Left lung (tissue), 10 donors: Measurements from ENCODE around the gene CEP131. TPM values are rescaled to one million over a fixed set of nuclear protein-coding genes. Genes with fewer than 3 reads are reported as not detected.
A peak's percentile ranks its signal among the peaks of the same experiment; 100 is the strongest.

Experiments used
- ATAC-seq: fragments of 200-7000 bp; cut with Tn5 transposase; one replicate; pipeline ENCODE4 v1.9.1; 2020; ENCODE audit warnings: moderate library complexity
- DNase-seq, 4 donors: peaks; one replicate each; pipeline ENCODE4 v3.0.0-alpha.2; 2013 to 2020
- H3K27ac ChIP-seq, 2 donors: fragments of 200-600 bp; sonication (generic) in 1 of 2; one replicate each; pipeline versions ENCODE4 v1.5.0 to v1.8.0; 2020 to 2021
- H3K27me3 ChIP-seq, 2 donors: fragments of 200-600 bp; sonication (generic) in 1 of 2; one replicate each; pipeline versions ENCODE4 v1.5.0 to v1.8.0; 2020 to 2021
- H3K36me3 ChIP-seq, 2 donors: fragments of 200-600 bp; sonication (generic) in 1 of 2; one replicate each; pipeline versions ENCODE4 v1.5.0 to v1.8.0; 2020 to 2021
- H3K4me1 ChIP-seq, 2 donors: fragments of 200-600 bp; one replicate each; pipeline ENCODE4 v1.8.0; 2021
- H3K4me3 ChIP-seq, 2 donors: fragments of 200-600 bp; sonication (generic) in 1 of 2; one replicate each; pipeline versions ENCODE4 v1.5.0 to v1.8.0; 2020 to 2021; ENCODE audit warnings: mild to moderate bottlenecking in 1 of 2
- H3K9me3 ChIP-seq, 2 donors: fragments of 200-600 bp; sonication (generic) in 1 of 2; one replicate each; pipeline versions ENCODE4 v1.5.0 to v1.8.0; 2020 to 2021
- intact Hi-C, 2 donors: fragments of 100-400 bp; cut with DNase I; formaldehyde crosslinking; loops; one replicate each; pipeline versions ENCODE4 v1.11.2 to v1.14.2; 2022
- polyA plus RNA-seq, 6 donors: library from polyadenylated mRNA; unstranded; fragments of 120-200 nt; gene quantifications; one replicate each; pipeline ENCODE4 v1.2.1, GENCODE V29; 2013; ENCODE audit not compliant: insufficient read length in 6 of 6
- total RNA-seq, 2 donors: library from RNA; stranded (reverse); fragmentation: NEBNext Ultra II Directional; extraction: Animal tissue kit (Norgen Biotek cat#: 25700); gene quantifications; one replicate each; pipeline ENCODE4 v1.2.1, GENCODE V29; 2021
- TF ChIP-seq, protein P1 (sequence below), 2 donors: fragments of 200-600 bp; sonication (generic) in 1 of 2; IDR thresholded peaks; one replicate each; pipeline versions ENCODE4 v1.5.0 to v1.8.0; 2021; ENCODE audit warnings: antibody characterized with exemption in 2 of 2
- donor health status: DM: no; HTN: yes; CAD: no.
- donor health status: DM: no; HTN: no; CAD: no.

The CEP131 gene
- total and polyA plus RNA-seq, 8 donors = 7.7 to 21.0 (median 16.9) TPM

DNA sequence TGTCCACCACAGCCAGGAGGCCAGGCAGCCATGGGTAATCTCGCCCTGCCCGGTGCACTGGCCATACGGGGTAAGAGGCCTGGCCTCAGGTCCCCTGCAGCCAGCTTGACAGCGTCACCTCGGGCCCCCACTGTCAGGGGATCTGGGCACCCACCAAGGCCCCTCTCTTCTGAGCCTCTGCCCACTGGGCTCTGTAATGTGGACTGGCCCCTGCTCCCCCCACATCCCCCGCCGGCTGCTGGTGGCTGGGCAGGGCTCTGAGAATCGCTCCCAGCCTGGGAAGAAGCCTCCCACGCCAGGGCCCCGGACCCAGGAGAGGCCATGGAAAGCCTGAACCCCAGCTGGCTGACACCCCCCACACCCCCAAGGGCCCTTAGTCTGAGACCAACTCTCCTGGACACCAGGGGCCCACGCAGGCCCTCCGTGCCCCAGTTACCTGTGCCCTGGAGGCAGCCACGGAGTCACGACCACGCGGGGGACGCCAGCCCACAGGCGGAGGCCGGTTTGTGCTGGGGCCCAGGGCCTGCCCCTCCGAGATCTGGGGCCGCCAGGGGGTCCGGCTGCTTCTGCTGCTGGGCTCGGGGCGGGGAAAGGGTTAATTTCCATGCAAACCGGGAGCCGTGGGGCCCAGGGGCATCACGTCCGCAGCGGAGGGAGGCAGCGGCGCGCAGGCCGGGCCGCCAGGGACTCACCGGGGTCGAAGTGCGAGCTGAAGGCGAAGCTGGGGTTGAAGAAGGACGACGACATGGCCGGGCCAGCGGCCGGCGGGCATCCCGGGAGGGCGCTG is 57.3 kb downstream of the CEP131 start, which contains the start of gene PVALEF:
Gene PVALEF, plus strand, starts transcription at position 262 of the 787 bp plus-strand sequence. CDS start 15,720 bp downstream, outside the sequence.
- H3K4me1 ChIP-seq = peaks cover 0 to 15% of the 10 kb centered on the region in 2 donors
- ATAC-seq = peak; percentile 14
- DNase-seq = peak in 3 of 4 donors; percentile 16 to 82 (median 40)
- peaks cover 18 to 53% of the 10 kb centered on the region in 2 donors for H3K27me3 ChIP-seq
- H3K4me3 ChIP-seq = peak within 1 kb of the TSS in 1 of 2 donors; percentile 9
- H3K36me3 ChIP-seq = no peaks in the 10 kb centered on the region
- no peak within 1 kb of the TSS for H3K27ac ChIP-seq
- TF ChIP-seq, protein P1, sequence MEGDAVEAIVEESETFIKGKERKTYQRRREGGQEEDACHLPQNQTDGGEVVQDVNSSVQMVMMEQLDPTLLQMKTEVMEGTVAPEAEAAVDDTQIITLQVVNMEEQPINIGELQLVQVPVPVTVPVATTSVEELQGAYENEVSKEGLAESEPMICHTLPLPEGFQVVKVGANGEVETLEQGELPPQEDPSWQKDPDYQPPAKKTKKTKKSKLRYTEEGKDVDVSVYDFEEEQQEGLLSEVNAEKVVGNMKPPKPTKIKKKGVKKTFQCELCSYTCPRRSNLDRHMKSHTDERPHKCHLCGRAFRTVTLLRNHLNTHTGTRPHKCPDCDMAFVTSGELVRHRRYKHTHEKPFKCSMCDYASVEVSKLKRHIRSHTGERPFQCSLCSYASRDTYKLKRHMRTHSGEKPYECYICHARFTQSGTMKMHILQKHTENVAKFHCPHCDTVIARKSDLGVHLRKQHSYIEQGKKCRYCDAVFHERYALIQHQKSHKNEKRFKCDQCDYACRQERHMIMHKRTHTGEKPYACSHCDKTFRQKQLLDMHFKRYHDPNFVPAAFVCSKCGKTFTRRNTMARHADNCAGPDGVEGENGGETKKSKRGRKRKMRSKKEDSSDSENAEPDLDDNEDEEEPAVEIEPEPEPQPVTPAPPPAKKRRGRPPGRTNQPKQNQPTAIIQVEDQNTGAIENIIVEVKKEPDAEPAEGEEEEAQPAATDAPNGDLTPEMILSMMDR (IDR thresholded peaks at IDR 0.05) = no peak
- intact Hi-C loops = no loop called here
- no peaks in the 10 kb centered on the region for H3K9me3 ChIP-seq

DNA sequence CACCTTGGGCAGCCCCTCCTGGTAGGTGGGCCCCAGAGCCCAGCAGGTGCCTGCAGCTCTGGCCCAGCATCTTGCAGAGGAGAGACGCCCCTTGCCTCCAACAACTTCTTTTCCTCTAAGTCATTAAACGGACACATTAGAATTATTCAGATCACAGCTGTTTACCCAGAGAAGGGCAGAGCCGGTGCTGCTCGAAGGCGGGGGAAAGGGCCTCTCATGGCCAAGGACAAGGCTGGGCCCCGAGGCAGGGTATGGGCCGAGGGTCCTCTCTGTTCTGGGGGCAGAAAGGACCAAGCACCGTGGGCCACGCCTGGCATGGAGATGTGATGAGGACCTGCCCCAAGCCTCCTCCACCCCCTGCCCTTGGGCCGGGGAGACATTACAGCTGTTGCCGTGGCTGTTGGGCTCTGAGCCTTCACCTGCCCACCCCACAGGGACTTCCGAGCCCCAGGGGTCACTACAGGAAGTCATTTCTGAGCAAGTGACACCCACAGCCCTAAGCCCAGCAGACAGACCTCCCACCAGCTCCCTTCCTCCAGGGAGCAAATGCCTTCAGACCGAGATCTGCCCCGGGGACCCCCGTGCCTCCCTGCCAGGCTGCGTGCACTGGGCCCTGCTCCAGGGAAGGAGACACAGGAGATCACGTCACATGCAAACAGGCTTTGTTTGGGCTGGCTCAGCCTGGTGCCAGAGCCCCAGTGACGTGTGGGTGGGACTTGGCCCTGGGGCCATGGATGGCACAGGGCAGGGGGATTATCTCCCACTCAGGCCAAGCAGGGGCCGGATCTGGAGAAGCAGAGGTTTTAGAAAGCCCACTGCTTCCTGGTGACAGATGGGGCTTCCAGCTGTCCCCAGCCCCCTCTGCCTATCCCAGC is 58.2 kb downstream of the CEP131 start:
- intact Hi-C loops = no loop called here
- Histone ChIP-seq H3K27ac (no peak overlapping the region), H3K9me3 (no peaks in the 10 kb centered on the region), H3K4me3 (no peak overlapping the region), H3K36me3 (no peaks in the 10 kb centered on the region), H3K4me1 (peaks cover 0 to 21% of the 10 kb centered on the region in 2 donors), H3K27me3 (peaks cover 18 to 53% of the 10 kb centered on the region in 2 donors)
- no peak for ATAC-seq
- TF ChIP-seq, protein P1 (IDR thresholded peaks at IDR 0.05) = no peak
- DNase-seq = peak in 2 of 4 donors; percentile 42 to 59

DNA sequence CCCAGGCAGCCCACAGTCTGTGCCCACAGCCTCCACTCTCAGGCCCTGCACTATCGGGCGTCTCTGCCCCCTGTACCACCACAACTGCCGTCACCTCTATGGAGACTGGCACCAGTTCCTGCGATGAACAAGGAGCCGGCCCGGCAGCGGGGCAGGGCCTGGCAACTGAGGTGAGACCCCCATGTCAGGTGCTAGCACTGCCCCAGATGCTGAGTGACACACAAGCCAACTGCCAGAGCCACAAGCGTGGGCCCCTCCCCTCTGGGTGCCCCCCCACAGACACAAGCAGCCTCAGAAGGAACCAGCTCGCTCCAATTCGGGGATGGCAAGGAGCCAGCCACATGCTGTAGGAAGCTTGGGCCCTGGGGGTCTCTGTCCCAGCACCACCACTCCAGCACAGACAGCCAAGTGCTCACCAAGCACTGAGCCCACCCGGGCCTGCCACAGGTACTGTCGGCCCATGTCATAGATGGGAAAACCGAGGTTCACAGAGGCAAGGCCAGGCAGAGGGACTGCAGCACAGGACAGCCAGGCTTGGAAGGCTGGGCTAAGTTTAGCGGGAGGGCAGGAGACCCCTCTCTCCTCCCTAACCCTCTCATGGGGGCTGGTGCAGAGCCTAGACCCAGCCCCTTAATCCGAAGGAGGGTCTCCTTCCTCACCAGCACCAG is 58.9 kb downstream of the CEP131 start:
- ATAC-seq = no peak
- TF ChIP-seq, protein P1 (IDR thresholded peaks at IDR 0.05) = no peak
- peak in 1 of 4 donors; percentile 63 for DNase-seq
- Histone ChIP-seq H3K27me3 (peaks cover 18 to 53% of the 10 kb centered on the region in 2 donors), H3K9me3 (no peaks in the 10 kb centered on the region), H3K4me3 (no peak overlapping the region), H3K27ac (no peak overlapping the region), H3K4me1 (peaks cover 0 to 28% of the 10 kb centered on the region in 2 donors), H3K36me3 (no peaks in the 10 kb centered on the region)
- intact Hi-C loops = no loop called here

DNA sequence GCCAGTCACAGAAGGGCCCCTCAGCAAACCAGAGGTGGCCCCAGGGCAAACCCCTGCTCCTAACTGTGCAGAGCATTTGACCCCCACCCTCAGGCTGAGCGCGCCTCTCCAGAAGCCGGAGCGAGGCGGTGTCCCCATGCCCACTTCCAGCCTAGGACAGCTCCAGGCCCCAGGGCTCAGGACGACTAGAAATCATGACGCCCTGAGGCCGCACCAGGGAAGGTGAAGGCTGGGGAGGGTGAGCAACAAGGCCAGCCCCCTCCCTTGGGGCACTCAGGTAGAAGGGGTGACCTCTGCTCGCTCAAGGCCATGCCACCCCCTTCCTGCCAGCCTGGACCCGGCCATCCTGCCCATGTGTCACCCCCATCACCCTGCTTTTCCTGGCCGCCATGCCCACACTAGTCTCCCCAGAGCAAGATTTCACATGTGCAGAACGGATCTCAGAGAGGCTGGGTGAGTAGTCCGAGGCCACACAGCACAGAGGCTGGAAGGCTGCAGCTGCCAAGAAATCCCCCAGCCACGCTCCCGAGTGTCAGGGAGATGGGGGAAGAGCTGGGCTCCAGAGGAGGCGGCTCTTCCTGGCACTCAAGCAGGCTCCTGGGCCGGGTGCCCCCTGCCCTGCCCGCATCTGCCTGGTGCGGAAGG is 59.6 kb downstream of the CEP131 start:
- DNase-seq = peak in 1 of 4 donors; percentile 69
- ATAC-seq = no peak
- Histone ChIP-seq H3K4me3 (no peak overlapping the region), H3K27me3 (peaks cover 18 to 49% of the 10 kb centered on the region in 2 donors), H3K4me1 (peaks cover 0 to 33% of the 10 kb centered on the region in 2 donors), H3K9me3 (no peaks in the 10 kb centered on the region), H3K36me3 (no peaks in the 10 kb centered on the region), H3K27ac (no peak overlapping the region)
- TF ChIP-seq, protein P1 (IDR thresholded peaks at IDR 0.05) = no peak
- intact Hi-C loops = no loop called here
